Fibroblast of lung (primary cell): ENCODE results near the gene TECPR2. TPM values are rescaled to one million over a fixed set of nuclear protein-coding genes. Genes with fewer than 3 reads are reported as not detected.

Source experiments
- DNase-seq, 2 donors: peaks; one replicate each; pipeline versions ENCODE4 v3.0.0 to v3.0.0-alpha.2; 2010; ENCODE audit warnings: low read depth in 2 of 2
- H2AFZ ChIP-seq: 2 replicates; pipeline ENCODE4 v1.5.1; 2012; ENCODE audit warnings: low read length, control low read depth, inconsistent platforms
- H3K27ac ChIP-seq: 2 replicates; pipeline ENCODE4 v1.5.1; 2011; ENCODE audit warnings: low read length, control low read depth; ENCODE audit not compliant: insufficient read depth
- H3K27me3 ChIP-seq: 2 replicates; pipeline ENCODE4 v1.5.1; 2011; ENCODE audit warnings: mild to moderate bottlenecking, low read length; ENCODE audit not compliant: control insufficient read depth, insufficient read depth
- H3K36me3 ChIP-seq: 2 replicates; pipeline ENCODE4 v1.5.1; 2011; ENCODE audit warnings: low read length; ENCODE audit not compliant: control insufficient read depth, insufficient read depth
- H3K4me1 ChIP-seq: 2 replicates; pipeline ENCODE4 v1.5.1; 2011; ENCODE audit warnings: low read length; ENCODE audit not compliant: control insufficient read depth, insufficient read depth; ENCODE audit errors: extremely low read depth
- H3K4me2 ChIP-seq: 2 replicates; pipeline ENCODE4 v1.5.1; 2011; ENCODE audit warnings: low read length, control low read depth; ENCODE audit not compliant: insufficient read depth; ENCODE audit errors: extremely low read depth
- H3K4me3 ChIP-seq, 4 experiments: fragments of 200-600 bp in 1 of 4; sonication (generic) in 1 of 4; replicated peaks in 1 of 4; 2 replicates each; pipeline ENCODE4 v1.5.1; 2011 to 2016; ENCODE audit warnings: low read length in 4 of 4, low read depth in 3 of 4, mild to moderate bottlenecking in 3 of 4, control low read depth in 2 of 4, inconsistent platforms in 1 of 4, mixed read lengths in 1 of 4; ENCODE audit not compliant: insufficient read depth in 1 of 4; ENCODE audit errors: control extremely low read depth in 1 of 4
- H3K79me2 ChIP-seq: 2 replicates; pipeline ENCODE4 v1.5.1; 2012; ENCODE audit warnings: mild to moderate bottlenecking, low read length, inconsistent platforms; ENCODE audit not compliant: control insufficient read depth, insufficient read depth
- H3K9ac ChIP-seq: 2 replicates; pipeline ENCODE4 v1.5.1; 2011; ENCODE audit warnings: mild to moderate bottlenecking, low read length, control low read depth; ENCODE audit not compliant: insufficient read depth
- H3K9me3 ChIP-seq: 2 replicates; pipeline ENCODE4 v1.5.1; 2012; ENCODE audit warnings: low read depth, low read length; ENCODE audit not compliant: control insufficient read depth, insufficient read depth
- H4K20me1 ChIP-seq: 2 replicates; pipeline ENCODE4 v1.5.1; 2011; ENCODE audit warnings: low read length; ENCODE audit not compliant: control insufficient read depth, insufficient read depth; ENCODE audit errors: extremely low read depth
- EZH2 ChIP-seq: IDR thresholded peaks from 2 replicates; pipeline ENCODE4 v1.5.1; 2012; ENCODE audit warnings: low read length, control low read depth, mild to moderate bottlenecking; ENCODE audit errors: missing control alignments
- polyA plus RNA-seq, 2 donors: library from polyadenylated mRNA; depleted of rRNA in 1 of 2; stranded (reverse) in 1 of 2; unstranded in 1 of 2; fragments of >200 nt; gene quantifications; 2 replicates each; pipeline ENCODE4 v1.2.1, GENCODE V29; 2011 to 2012; ENCODE audit warnings: missing spikeins in 1 of 2
- total RNA-seq: library from RNA; depleted of rRNA; stranded (reverse); fragments of >200 nt; gene quantifications from 2 replicates; pipeline ENCODE4 v1.2.1, GENCODE V29; 2014
- TF ChIP-seq, protein P1 (sequence below), 2 donors: IDR thresholded peaks in 1 of 2; conservative IDR thresholded peaks in 1 of 2; 1 replicate in 1 of 2; 2 replicates in 1 of 2; pipeline ENCODE4 v1.5.1; 2011 to 2012; ENCODE audit warnings: low read length in 2 of 2, control low read depth in 1 of 2, inconsistent platforms in 1 of 2, low read depth in 1 of 2, mild to moderate bottlenecking in 1 of 2

TECPR2 gene
- total and polyA plus RNA-seq, 2 donors (not counting 1 experiment from before 2014, with no cell fraction given): 9.2 to 17.8 TPM

DNA sequence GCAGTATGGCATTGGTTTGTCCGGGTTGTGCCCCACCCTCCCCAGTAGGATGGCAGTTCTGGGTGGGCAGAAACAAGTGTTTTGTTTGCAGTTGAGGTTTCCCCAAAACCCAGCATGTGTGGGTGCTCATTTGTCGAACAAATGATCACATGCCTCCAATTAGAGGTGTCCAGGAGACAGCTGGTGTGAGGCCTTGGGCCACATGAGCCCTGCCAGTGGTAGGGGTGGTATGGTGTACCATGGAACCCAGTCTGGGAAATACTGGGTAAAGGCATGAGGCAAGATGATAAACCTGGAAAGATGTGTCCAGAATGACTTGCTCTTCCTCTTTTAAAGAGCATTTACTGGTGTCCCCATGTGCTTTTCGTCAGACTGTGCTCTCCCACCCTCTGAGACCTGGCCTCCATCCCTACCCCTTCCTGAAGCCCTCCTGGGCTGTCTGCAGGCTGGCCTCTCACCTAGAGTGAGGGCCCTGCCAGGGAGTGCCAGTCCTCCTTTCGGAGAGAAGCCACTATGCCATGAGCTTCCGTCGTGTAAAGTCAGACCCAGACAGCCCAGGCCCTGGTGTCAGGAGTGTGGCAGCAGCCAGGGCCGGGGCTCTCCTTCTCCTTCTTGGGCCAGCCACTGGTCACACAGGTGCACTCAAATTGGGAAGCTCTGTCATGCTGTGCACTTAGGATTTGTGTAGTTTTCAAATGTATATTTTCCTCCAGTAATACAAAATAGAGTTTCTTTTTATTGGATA, 129.2 kb downstream of the TECPR2 start:
- Histone ChIP-seq H3K4me2 (no peak overlapping the region), H3K9ac (no peak overlapping the region), H3K4me3 (no peak overlapping the region), H3K4me1 (no peaks in the 10 kb centered on the region), H3K79me2 (no peaks in the 10 kb centered on the region), H2AFZ (no peak overlapping the region), H3K36me3 (peaks cover 1% of the 10 kb centered on the region), H4K20me1 (no peaks in the 10 kb centered on the region), H3K9me3 (no peaks in the 10 kb centered on the region), H3K27me3 (no peaks in the 10 kb centered on the region), H3K27ac (no peak overlapping the region)
- TF ChIP-seq, protein P1, sequence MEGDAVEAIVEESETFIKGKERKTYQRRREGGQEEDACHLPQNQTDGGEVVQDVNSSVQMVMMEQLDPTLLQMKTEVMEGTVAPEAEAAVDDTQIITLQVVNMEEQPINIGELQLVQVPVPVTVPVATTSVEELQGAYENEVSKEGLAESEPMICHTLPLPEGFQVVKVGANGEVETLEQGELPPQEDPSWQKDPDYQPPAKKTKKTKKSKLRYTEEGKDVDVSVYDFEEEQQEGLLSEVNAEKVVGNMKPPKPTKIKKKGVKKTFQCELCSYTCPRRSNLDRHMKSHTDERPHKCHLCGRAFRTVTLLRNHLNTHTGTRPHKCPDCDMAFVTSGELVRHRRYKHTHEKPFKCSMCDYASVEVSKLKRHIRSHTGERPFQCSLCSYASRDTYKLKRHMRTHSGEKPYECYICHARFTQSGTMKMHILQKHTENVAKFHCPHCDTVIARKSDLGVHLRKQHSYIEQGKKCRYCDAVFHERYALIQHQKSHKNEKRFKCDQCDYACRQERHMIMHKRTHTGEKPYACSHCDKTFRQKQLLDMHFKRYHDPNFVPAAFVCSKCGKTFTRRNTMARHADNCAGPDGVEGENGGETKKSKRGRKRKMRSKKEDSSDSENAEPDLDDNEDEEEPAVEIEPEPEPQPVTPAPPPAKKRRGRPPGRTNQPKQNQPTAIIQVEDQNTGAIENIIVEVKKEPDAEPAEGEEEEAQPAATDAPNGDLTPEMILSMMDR (conservative IDR thresholded peaks at IDR 0.05 in 1 of 2, IDR thresholded peaks at IDR 0.05 in 1 of 2; ENCODE audit: low read depth in 1 of 2, low read length in 2 of 2): no peak
- no peak for TF ChIP-seq EZH2
- DNase-seq: no peak

DNA sequence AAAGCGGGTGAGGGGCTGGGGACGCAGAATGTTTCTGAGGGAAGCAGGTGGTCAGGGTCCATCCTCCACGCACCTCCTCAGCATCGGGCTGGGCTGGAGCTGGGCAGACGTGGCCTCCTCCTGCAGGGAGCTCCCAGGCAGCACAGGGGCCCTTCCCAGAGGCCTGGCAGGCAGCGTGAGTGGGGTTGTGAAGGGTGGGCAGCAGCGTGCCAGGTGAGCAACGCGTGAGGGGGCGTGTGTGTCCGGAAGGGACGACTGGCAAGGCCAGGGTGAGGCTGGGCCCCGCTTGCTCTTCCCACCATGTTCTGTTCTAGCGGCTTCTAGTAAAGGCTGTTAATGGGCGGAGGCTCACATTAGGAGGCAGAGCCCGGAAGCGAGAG, 129.8 kb downstream of the TECPR2 start:
- no peaks in the 10 kb centered on the region for H4K20me1 ChIP-seq
- H3K27ac ChIP-seq: no peak overlapping the region
- no peak overlapping the region for H3K9ac ChIP-seq
- no peak overlapping the region for H2AFZ ChIP-seq
- DNase-seq: no peak
- no peak for TF ChIP-seq EZH2
- TF ChIP-seq, protein P1 (conservative IDR thresholded peaks at IDR 0.05 in 1 of 2, IDR thresholded peaks at IDR 0.05 in 1 of 2; ENCODE audit: low read depth in 1 of 2, low read length in 2 of 2): no peak
- H3K79me2 ChIP-seq: no peaks in the 10 kb centered on the region
- H3K4me3 ChIP-seq: no peak overlapping the region
- H3K27me3 ChIP-seq: no peaks in the 10 kb centered on the region
- peaks cover 1% of the 10 kb centered on the region for H3K36me3 ChIP-seq
- H3K4me1 ChIP-seq: no peaks in the 10 kb centered on the region
- H3K9me3 ChIP-seq: no peaks in the 10 kb centered on the region
- no peak overlapping the region for H3K4me2 ChIP-seq

DNA sequence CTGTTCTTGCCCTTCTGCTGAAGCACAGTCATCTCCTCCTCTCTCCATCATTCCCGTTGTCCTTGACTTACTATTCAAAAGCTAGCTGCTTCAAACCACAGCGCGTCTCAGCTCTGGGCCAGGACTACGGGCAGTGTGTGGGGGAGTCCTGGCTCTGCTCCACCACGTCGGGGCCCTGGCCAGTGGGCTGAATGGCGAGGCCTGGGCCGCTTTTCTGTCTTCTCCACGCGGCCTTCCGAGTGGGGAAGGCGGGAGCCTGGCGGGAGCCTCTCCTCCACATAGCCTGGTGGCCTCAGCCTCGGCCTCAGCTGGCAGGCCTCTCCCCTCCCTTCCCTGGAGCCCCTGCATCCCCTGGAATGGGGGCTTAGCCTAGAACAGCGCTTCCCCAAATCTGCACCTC, 130.4 kb downstream of the TECPR2 start:
- Histone ChIP-seq H2AFZ (no peak overlapping the region), H3K9ac (no peak overlapping the region), H3K27ac (no peak overlapping the region), H3K4me2 (no peak overlapping the region), H3K79me2 (no peaks in the 10 kb centered on the region), H3K4me3 (no peak overlapping the region), H3K27me3 (no peaks in the 10 kb centered on the region), H3K9me3 (no peaks in the 10 kb centered on the region), H3K4me1 (no peaks in the 10 kb centered on the region), H4K20me1 (no peaks in the 10 kb centered on the region), H3K36me3 (peaks cover 1% of the 10 kb centered on the region)
- TF ChIP-seq EZH2: no peak
- TF ChIP-seq, protein P1 (conservative IDR thresholded peaks at IDR 0.05 in 1 of 2, IDR thresholded peaks at IDR 0.05 in 1 of 2; ENCODE audit: low read depth in 1 of 2, low read length in 2 of 2): no peak
- no peak for DNase-seq
